GM12864 (cell line): ENCODE data around the gene SLC30A4.

ENCODE experiments used
- DNase-seq: peaks from one replicate; pipeline ENCODE4 v3.0.0-alpha.2; 2011; ENCODE audit warnings: low read depth
- H3K4me3 ChIP-seq: 2 replicates; pipeline ENCODE4 v1.5.1; 2011; ENCODE audit warnings: mild to moderate bottlenecking, low read depth, low read length, control low read depth
- TF ChIP-seq, protein P1 (sequence below): IDR thresholded peaks from 2 replicates; pipeline ENCODE4 v1.5.1; 2011; ENCODE audit warnings: low read depth, mild to moderate bottlenecking, moderate library complexity, low read length, control low read depth, inconsistent platforms; ENCODE audit errors: missing control alignments

The SLC30A4 gene

DNA sequence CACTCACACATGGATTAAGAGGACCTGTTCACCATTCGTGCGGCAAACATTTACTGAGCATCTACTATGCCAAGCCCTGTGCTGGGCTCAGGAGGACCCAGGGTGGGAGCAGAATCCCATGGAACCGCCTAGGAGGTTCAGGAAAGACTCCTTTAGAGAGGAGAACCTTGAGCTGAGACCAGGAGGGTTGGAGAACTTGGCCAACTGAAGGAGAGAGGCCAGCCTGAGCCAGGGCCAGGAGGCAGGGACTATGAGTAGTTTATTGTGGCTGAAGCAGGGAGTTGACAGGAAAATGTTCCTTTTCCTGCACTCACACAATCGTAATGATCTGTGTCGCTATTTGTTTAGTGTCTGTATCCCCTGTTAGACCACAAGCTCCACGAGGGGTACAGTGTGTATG, 71.3 kb downstream of the SLC30A4 start:
- no peak for DNase-seq
- TF ChIP-seq, protein P1, sequence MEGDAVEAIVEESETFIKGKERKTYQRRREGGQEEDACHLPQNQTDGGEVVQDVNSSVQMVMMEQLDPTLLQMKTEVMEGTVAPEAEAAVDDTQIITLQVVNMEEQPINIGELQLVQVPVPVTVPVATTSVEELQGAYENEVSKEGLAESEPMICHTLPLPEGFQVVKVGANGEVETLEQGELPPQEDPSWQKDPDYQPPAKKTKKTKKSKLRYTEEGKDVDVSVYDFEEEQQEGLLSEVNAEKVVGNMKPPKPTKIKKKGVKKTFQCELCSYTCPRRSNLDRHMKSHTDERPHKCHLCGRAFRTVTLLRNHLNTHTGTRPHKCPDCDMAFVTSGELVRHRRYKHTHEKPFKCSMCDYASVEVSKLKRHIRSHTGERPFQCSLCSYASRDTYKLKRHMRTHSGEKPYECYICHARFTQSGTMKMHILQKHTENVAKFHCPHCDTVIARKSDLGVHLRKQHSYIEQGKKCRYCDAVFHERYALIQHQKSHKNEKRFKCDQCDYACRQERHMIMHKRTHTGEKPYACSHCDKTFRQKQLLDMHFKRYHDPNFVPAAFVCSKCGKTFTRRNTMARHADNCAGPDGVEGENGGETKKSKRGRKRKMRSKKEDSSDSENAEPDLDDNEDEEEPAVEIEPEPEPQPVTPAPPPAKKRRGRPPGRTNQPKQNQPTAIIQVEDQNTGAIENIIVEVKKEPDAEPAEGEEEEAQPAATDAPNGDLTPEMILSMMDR, result no peak
- H3K4me3 ChIP-seq, result no peak overlapping the region

DNA sequence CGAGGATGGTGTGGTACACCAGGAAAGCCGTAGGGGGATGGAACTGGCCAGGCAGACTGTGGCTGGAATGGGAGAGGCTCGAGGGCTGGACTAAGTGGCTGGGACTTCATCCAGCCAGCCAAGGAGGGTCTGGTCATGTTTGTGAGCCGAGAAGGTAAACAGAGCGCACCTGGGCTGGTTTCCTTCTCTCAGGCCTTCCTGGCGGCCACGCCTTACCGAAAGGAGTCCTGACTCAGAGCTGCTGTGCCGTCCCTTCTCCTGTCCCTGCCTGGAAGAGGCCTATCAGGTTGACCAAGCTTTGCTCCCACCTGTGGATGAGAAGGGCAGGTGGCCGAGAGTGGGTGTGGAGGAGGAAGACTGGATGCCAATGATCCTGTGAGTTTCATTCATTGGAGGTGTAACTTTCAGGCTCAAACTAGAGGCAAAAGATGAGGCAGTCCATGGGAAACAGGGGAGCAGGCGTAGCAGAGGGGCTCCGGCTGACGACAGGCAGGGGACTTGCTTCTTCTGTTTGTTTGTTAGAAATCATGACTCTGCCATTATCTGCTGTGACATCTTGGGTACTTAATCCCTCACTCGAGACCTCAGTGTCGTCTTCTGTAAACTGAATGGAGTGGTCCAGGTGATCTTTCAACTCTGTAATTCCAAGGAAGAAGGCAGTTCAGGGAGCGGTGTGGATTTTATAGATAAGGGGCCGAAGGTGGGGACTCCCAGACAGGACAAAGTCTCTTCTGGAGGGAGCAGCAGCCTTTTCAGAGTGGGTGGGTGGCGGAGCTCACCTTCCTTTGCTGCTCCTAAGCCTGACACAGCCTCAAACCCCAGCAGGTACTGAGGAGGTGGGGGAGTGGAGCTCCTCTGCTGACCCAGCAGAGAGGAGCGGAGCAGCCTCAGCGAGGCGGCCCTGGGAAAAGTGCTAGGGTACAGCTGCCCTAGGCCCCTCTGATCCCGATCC, 72.4 kb downstream of the SLC30A4 start:
- no peak overlapping the region for H3K4me3 ChIP-seq
- no peak for DNase-seq

DNA sequence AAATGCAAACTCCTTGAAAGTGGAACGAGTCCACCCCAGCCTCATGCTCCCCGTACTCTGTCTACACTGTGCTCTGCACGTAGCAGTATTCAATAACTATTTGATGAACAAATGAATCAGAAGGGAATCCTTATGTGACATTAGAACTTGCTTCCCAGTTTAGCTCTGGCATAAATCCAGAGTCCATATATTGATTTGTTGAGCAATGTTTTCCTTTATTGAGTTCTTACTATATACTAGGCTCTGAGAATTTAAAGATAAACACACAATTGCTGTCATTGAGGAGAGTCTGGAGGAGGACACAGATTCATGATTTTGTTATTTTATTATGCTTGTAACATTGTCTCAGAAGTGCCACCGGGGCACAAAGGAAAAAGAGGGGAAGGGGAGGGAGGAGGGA, 73.2 kb downstream of the SLC30A4 start:
- H3K4me3 ChIP-seq, result no peak overlapping the region
- TF ChIP-seq, protein P1, result no peak
- DNase-seq, result no peak

More for the DNA sequence above, 72.4 kb downstream of the SLC30A4 start:
- TF ChIP-seq, protein P1, result no peak

DNA sequence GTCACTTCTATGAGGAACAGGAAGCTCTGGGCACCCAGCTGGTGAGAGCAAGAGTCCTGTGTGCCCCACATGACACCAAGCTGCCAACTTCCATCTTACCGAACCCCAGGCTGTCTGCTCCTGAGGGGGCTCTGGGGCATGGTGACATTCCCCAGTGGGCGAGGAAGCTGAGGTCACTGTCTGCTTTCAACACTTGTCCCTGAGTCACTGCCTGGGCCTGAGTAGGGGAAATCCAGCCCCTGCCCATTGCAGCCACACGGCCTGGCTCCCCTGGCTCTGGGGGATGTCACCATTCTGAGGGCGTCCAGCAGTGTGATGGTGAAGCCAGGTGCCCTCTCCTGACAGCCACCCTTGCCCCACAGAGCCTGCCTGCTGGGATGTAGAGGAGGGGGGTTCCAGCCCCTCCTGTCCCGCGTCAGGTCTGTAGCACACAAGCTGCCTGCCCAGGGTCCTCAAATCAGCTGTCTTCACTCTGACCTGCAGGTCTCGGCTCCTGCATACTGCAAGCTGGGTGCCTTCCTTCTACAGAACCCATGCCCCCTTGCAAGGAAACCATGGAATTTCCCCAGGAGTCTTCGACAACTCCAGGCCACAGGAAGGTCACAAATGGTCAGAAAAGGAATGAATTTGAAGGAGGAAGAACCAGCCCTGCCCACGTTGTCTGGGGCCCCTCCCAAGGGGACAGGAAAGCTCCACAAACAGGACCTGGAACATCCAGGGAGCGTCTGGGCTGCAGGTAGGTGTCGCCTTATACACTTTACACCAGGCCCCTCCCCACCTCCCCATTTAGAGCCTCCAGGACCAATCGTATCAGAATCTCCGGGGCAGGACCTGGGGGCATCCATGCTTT, 74.3 kb downstream of the SLC30A4 start:
- no peak overlapping the region for H3K4me3 ChIP-seq
- TF ChIP-seq, protein P1, result no peak
- DNase-seq, result no peak

DNA sequence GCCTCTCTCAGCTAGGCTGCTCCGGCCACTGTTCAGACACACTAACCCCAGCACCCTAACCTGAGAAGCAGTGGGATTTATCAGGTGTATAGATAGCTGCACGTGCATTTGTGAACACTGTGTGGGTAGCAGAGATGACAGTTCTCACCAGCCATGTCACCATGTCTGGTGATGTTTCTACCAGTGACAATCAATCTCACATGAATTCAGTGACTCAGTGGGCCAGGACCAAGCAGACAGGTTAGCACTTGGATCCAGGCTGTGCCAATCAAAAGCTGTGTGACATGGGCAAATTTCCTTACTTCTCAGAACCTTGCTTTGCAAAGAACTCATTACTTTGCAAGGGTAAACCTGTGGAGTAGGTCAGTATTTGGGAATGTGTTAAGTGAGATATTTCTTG, 78.9 kb downstream of the SLC30A4 start:
- TF ChIP-seq, protein P1, result no peak
- no peak for DNase-seq

DNA sequence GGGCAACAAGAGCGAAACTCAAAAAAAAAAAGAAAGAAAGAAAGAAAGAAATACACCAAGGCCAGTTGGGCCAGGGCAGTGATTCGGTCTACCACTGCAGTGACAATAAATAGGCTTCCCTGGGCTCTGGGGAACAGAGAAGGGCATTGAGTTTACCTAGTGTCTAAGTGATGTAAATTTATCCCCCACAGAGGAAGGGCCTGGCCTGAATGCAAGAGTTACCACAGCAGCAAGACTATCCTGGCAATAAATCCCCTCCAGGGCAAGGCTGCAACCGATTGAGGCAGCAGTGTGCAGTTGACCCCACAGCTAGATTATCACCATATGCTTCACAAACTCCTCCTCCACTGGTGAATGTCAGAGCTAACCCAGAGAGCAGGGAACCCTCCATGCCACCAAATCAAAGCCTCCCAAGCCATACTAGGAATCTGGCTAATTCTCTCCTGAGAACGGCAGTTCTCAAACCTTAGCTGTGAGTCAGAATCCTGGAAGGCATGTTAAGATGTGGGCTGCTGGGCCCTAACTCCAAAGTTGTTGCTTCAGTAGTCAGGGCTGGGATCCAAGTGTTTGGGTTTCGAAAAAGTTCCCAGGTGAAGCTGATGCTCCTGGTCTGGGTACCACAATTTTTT, 79.9 kb downstream of the SLC30A4 start:
- no peak for DNase-seq
- TF ChIP-seq, protein P1, result no peak
- no peak overlapping the region for H3K4me3 ChIP-seq

More for the DNA sequence above, 78.9 kb downstream of the SLC30A4 start:
- no peak overlapping the region for H3K4me3 ChIP-seq
